GM23248 (cell line): Measurements from ENCODE around the gene MSL3. TPM values are rescaled to one million over a fixed set of nuclear protein-coding genes. Genes with fewer than 3 reads are reported as not detected.

Experiments used
- DNase-seq: peaks from one replicate; pipeline ENCODE4 v3.0.0-alpha.2; 2015
- H2AFZ ChIP-seq: fragments of 200-600 bp; sonication (generic); 2 replicates; pipeline ENCODE4 v1.6.1; 2016; ENCODE audit warnings: antibody characterized with exemption
- H3F3A ChIP-seq: fragments of 200-600 bp; sonication (generic); 2 replicates; pipeline ENCODE4 v1.6.1; 2016; ENCODE audit warnings: mild to moderate bottlenecking, antibody characterized with exemption, mixed run types; ENCODE audit not compliant: insufficient read depth
- H3K27ac ChIP-seq: fragments of 200-600 bp; sonication (generic); 2 replicates; pipeline ENCODE4 v1.5.1; 2016; ENCODE audit warnings: mild to moderate bottlenecking
- H3K27me3 ChIP-seq: fragments of 200-600 bp; sonication (generic); replicated peaks from 2 replicates; pipeline ENCODE4 v1.6.1; 2016; ENCODE audit warnings: mild to moderate bottlenecking; ENCODE audit not compliant: insufficient read depth
- H3K36me3 ChIP-seq: fragments of 200-600 bp; sonication (generic); 2 replicates; pipeline ENCODE4 v1.6.1; 2016; ENCODE audit warnings: low read depth, mild to moderate bottlenecking
- H3K4me1 ChIP-seq: fragments of 200-600 bp; sonication (generic); 2 replicates; pipeline ENCODE4 v1.6.1; 2016; ENCODE audit warnings: mild to moderate bottlenecking; ENCODE audit not compliant: insufficient read depth
- H3K4me2 ChIP-seq: fragments of 200-600 bp; sonication (generic); one replicate; pipeline ENCODE4 v1.6.1; 2016; ENCODE audit warnings: mild to moderate bottlenecking; ENCODE audit not compliant: unreplicated experiment
- H3K4me3 ChIP-seq: fragments of 200-600 bp; sonication (generic); 2 replicates; pipeline ENCODE4 v1.5.1; 2016; ENCODE audit warnings: mild to moderate bottlenecking
- H3K79me2 ChIP-seq: fragments of 200-600 bp; sonication (generic); 2 replicates; pipeline ENCODE4 v1.6.1; 2016; ENCODE audit warnings: mild to moderate bottlenecking; ENCODE audit not compliant: insufficient read depth
- H3K9ac ChIP-seq: fragments of 200-600 bp; sonication (generic); 2 replicates; pipeline ENCODE4 v1.6.1; 2016; ENCODE audit warnings: mild to moderate bottlenecking
- H3K9me2 ChIP-seq: fragments of 200-600 bp; sonication (generic); 2 replicates; pipeline ENCODE4 v1.6.1; 2016; ENCODE audit warnings: mixed run types, mild to moderate bottlenecking, moderate library complexity; ENCODE audit not compliant: insufficient read depth
- H3K9me3 ChIP-seq: fragments of 200-600 bp; sonication (generic); one replicate; pipeline ENCODE4 v1.6.1; 2017; ENCODE audit warnings: low read depth
- H4K20me1 ChIP-seq: fragments of 200-600 bp; sonication (generic); 2 replicates; pipeline ENCODE4 v1.6.0; 2016; ENCODE audit not compliant: insufficient read depth
- EZH2 ChIP-seq: fragments of 200-600 bp; sonication (generic); IDR thresholded peaks from 2 replicates; pipeline ENCODE4 v1.6.1; 2018; ENCODE audit warnings: antibody characterized with exemption, mild to moderate bottlenecking; ENCODE audit not compliant: insufficient read depth, poor library complexity, severe bottlenecking
- EZH2phosphoT487 ChIP-seq: fragments of 200-600 bp; sonication (generic); IDR thresholded peaks from 2 replicates; pipeline ENCODE4 v1.6.1; 2018; ENCODE audit warnings: antibody characterized with exemption, moderate library complexity, mild to moderate bottlenecking, low read depth; ENCODE audit not compliant: insufficient read depth
- WGBS, 2 experiments: methylation state at CpG; one replicate each; pipeline ENCODE4 v1.1.6; 2015 to 2017; ENCODE audit warnings: low lambda C conversion rate in 2 of 2, low coverage in 1 of 2; ENCODE audit errors: missing lambda C conversion rate in 2 of 2; 5-methylcytosine and 5-hydroxymethylcytosine counted together
- in situ Hi-C: fragments of 300-500 bp; cut with MboI; formaldehyde crosslinking; loops from 2 replicates; pipeline ENCODE4 v1.15.0; 2020
- polyA plus RNA-seq: library from polyadenylated mRNA; unstranded; fragments of >200 nt; fragmentation: Nextera tagmentation; extraction: Ambion mirVana; gene quantifications from 2 replicates; pipeline ENCODE4 v1.2.1, GENCODE V29; 2016
- total RNA-seq: library from RNA; depleted of rRNA; stranded (reverse); fragments of >200 nt; shearing (Covaris generic); gene quantifications from 2 replicates; pipeline ENCODE4 v1.2.3, GENCODE V29; 2014; rRNA removed

The MSL3 gene
- total and polyA plus RNA-seq, 2 experiments from 2014 or later, result 26.8 to 34.6 TPM

- no peak for DNase-seq
Observed at GRCh38 chrX:11791537-11791936, 33.5 kb downstream of the MSL3 start.

GRCh38 chrX:11792461-11793421 lies 34.7 kb downstream of the MSL3 start:
- TF ChIP-seq EZH2phosphoT487 (no peak), EZH2 (no peak)
- in situ Hi-C loops, result no loop called here
- no peaks in the 10 kb centered on the region for H3K27me3 ChIP-seq
- H3K9me3 ChIP-seq, result no peaks in the 10 kb centered on the region
- no peaks in the 10 kb centered on the region for H3K79me2 ChIP-seq
- no peaks in the 10 kb centered on the region for H3K4me1 ChIP-seq
- H3K36me3 ChIP-seq, result no peaks in the 10 kb centered on the region
- H3F3A ChIP-seq, result no peaks in the 10 kb centered on the region
- no peak overlapping the region for H3K9ac ChIP-seq
- H3K9me2 ChIP-seq, result no peaks in the 10 kb centered on the region
- H2AFZ ChIP-seq, result no peak overlapping the region
- WGBS, 2 experiments, result 48 to 52% methylated on average over 4 to 8 of the region's 8 CpGs
- H3K4me2 ChIP-seq, result no peak overlapping the region
- DNase-seq, result no peak
- no peak overlapping the region for H3K4me3 ChIP-seq
- no peaks in the 10 kb centered on the region for H4K20me1 ChIP-seq
- H3K27ac ChIP-seq, result no peak overlapping the region

More at GRCh38 chrX:11791537-11791936, 33.5 kb downstream of the MSL3 start:
- no peaks in the 10 kb centered on the region for H3K4me1 ChIP-seq
- H3K4me3 ChIP-seq, result no peak overlapping the region
- no peaks in the 10 kb centered on the region for H3F3A ChIP-seq
- in situ Hi-C loops, result no loop called here
- no peaks in the 10 kb centered on the region for H4K20me1 ChIP-seq
- no peaks in the 10 kb centered on the region for H3K79me2 ChIP-seq
- TF ChIP-seq EZH2 (no peak), EZH2phosphoT487 (no peak)
- WGBS, 2 experiments, result 29 to 40% methylated on average over 1 of the region's 1 CpG
- H3K9ac ChIP-seq, result no peak overlapping the region
- H3K36me3 ChIP-seq, result no peaks in the 10 kb centered on the region
- no peaks in the 10 kb centered on the region for H3K9me2 ChIP-seq
- no peaks in the 10 kb centered on the region for H3K9me3 ChIP-seq
- H3K27me3 ChIP-seq, result no peaks in the 10 kb centered on the region
- no peak overlapping the region for H3K4me2 ChIP-seq
- no peak overlapping the region for H2AFZ ChIP-seq
- no peak overlapping the region for H3K27ac ChIP-seq

GRCh38 chrX:11793734-11794133 lies 35.7 kb downstream of the MSL3 start:
- no peak overlapping the region for H3K9ac ChIP-seq
- H3K9me2 ChIP-seq, result no peaks in the 10 kb centered on the region
- H3K4me2 ChIP-seq, result no peak overlapping the region
- no peaks in the 10 kb centered on the region for H4K20me1 ChIP-seq
- WGBS, 2 experiments, result 59 to 60% methylated on average over 6 of the region's 6 CpGs
- no peak for DNase-seq
- in situ Hi-C loops, result no loop called here
- H3K9me3 ChIP-seq, result no peaks in the 10 kb centered on the region
- H3K36me3 ChIP-seq, result no peaks in the 10 kb centered on the region
- H2AFZ ChIP-seq, result no peak overlapping the region
- no peak overlapping the region for H3K4me3 ChIP-seq
- no peaks in the 10 kb centered on the region for H3F3A ChIP-seq
- TF ChIP-seq EZH2, result no peak
- TF ChIP-seq EZH2phosphoT487, result no peak
- H3K79me2 ChIP-seq, result no peaks in the 10 kb centered on the region
- no peaks in the 10 kb centered on the region for H3K27me3 ChIP-seq
- H3K27ac ChIP-seq, result no peak overlapping the region
- no peaks in the 10 kb centered on the region for H3K4me1 ChIP-seq

GRCh38 chrX:11813341-11813740 lies 55.3 kb downstream of the MSL3 start:
- Histone ChIP-seq H3K79me2 (no peaks in the 10 kb centered on the region), H2AFZ (no peak overlapping the region), H3K4me1 (no peaks in the 10 kb centered on the region), H3F3A (no peaks in the 10 kb centered on the region), H3K4me3 (no peak overlapping the region), H3K4me2 (no peak overlapping the region), H3K36me3 (no peaks in the 10 kb centered on the region), H3K9ac (no peak overlapping the region), H3K27ac (no peak overlapping the region), H3K27me3 (no peaks in the 10 kb centered on the region), H3K9me3 (no peaks in the 10 kb centered on the region), H4K20me1 (no peaks in the 10 kb centered on the region), H3K9me2 (no peaks in the 10 kb centered on the region)
- WGBS, 2 experiments, result 36 to 55% methylated on average over 2 of the region's 2 CpGs
- no peak for TF ChIP-seq EZH2phosphoT487
- TF ChIP-seq EZH2, result no peak
- in situ Hi-C loops, result no loop called here
- no peak for DNase-seq

Other genes starting within 250 kb of the MSL3 start
- 0.54 TPM in 1 of 2 replicates, not detected in the other for gene ARHGAP6, start 92.3 kb upstream of the MSL3 start, total RNA-seq
- gene ARHGAP6, start 92.3 kb upstream of the MSL3 start, polyA plus RNA-seq, result 0.08 TPM in 2 replicates